Measurements from ENCODE around the gene RXRG. TPM values are rescaled to one million over a fixed set of nuclear protein-coding genes. Genes with fewer than 3 reads are reported as not detected.

The RXRG gene
- total and polyA plus RNA-seq, 4 donors = 8.5 to 19.7 (median 13.8) TPM

- H3K4me1 ChIP-seq (ENCODE audit: control insufficient read depth, insufficient read depth, low read length) = peaks cover 46% of the 10 kb centered on the region
- H3K4me3 ChIP-seq (ENCODE audit: low read depth, low read length) = no peak overlapping the region
- H3K9me3 ChIP-seq (ENCODE audit: control insufficient read depth, insufficient read depth, low read length) = no peaks in the 10 kb centered on the region
- H3K27ac ChIP-seq (ENCODE audit: low read depth, low read length) = no peak overlapping the region
- H3K27me3 ChIP-seq (ENCODE audit: control insufficient read depth, insufficient read depth, low read length) = peaks cover 95% of the 10 kb centered on the region
- H3K36me3 ChIP-seq (ENCODE audit: control insufficient read depth, insufficient read depth, low read length) = no peaks in the 10 kb centered on the region
- under 1% methylated on average over 59 of the region's 59 CpGs for WGBS (ENCODE audit: insufficient coverage)
- peak in 2 of 6 donors; percentile 29 to 39 for DNase-seq (ENCODE audit: low read depth in 4 of 6, low spot score in 6 of 6)
These were observed 92.3 kb downstream of the RXRG start for GRCh38 chr1:165352442-165353293.

DNA sequence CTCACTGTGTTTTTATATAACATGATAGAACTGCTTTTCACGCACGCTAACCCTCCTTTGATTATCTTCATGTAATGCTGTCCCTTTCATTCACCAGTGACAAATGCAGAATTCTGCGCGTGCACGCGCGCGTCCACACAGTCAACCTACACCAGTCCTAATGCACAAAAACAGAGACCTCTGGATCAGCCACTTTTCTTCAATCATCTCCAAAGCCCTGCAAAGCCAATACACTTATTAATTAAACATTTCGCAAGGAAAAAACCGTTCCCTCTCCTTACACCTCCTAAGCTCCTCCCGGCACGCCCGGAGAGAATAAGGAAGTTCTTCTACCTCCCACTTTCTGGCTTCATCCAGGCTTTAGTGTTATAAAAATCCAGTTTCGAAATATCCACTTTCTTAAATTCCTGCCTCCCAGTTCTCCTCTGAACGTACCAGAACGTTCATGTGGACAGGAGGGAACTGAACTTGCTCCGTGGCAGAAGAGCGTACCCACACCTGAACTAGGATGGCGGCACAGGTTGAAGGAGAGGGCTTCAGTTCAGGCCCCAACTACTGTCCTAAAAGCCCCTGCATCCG, 93.0 kb downstream of the RXRG start:
- WGBS (ENCODE audit: insufficient coverage) = 4% methylated on average over 16 of the region's 20 CpGs
- peak in 2 of 6 donors; percentile 40 to 57 for DNase-seq (ENCODE audit: low read depth in 4 of 6, low spot score in 6 of 6)
- Histone ChIP-seq H3K4me3 (ENCODE audit: low read depth, low read length) (no peak overlapping the region), H3K27ac (ENCODE audit: low read depth, low read length) (no peak overlapping the region), H3K9me3 (ENCODE audit: control insufficient read depth, insufficient read depth, low read length) (no peaks in the 10 kb centered on the region), H3K36me3 (ENCODE audit: control insufficient read depth, insufficient read depth, low read length) (no peaks in the 10 kb centered on the region), H3K4me1 (ENCODE audit: control insufficient read depth, insufficient read depth, low read length) (peaks cover 45% of the 10 kb centered on the region), H3K27me3 (ENCODE audit: control insufficient read depth, insufficient read depth, low read length) (peaks cover 92% of the 10 kb centered on the region)

Other genes starting within 250 kb of the RXRG start
- gene LMX1A, start 88.4 kb downstream of the RXRG start, total RNA-seq = 1 to 10 TPM in 1 of 2 donors, under 1 TPM in 1; 0.40 to 4.4 TPM
- under 1 TPM; 0.40 to 0.99 TPM for gene LMX1A, start 88.4 kb downstream of the RXRG start, polyA plus RNA-seq (ENCODE audit: insufficient read length in 2 of 2)
- gene LRRC52, start 98.9 kb upstream of the RXRG start, total RNA-seq = under 1 TPM; 0.10 to 0.22 TPM
- under 1 TPM in 1 of 2 donors, not detected in 1; 0.23 TPM for gene LRRC52, start 98.9 kb upstream of the RXRG start, polyA plus RNA-seq (ENCODE audit: insufficient read length in 2 of 2)
- 100 to 1,000 TPM; 172 to 214 TPM for gene MGST3, start 186.1 kb upstream of the RXRG start, total RNA-seq
- 100 to 1,000 TPM; 271 to 282 TPM for gene MGST3, start 186.1 kb upstream of the RXRG start, polyA plus RNA-seq (ENCODE audit: insufficient read length in 2 of 2)

Measured in spinal cord (tissue), 10 donors.